GM18511 (cell line): Measurements from ENCODE around the gene CD3E.

Source experiments
- ATAC-seq: cut with Tn5 transposase; IDR thresholded peaks from one replicate; pipeline ENCODE4 v1.9.1; 2021; ENCODE audit warnings: mild to moderate bottlenecking, moderate library complexity; ENCODE audit not compliant: unreplicated experiment

CD3E gene

DNA sequence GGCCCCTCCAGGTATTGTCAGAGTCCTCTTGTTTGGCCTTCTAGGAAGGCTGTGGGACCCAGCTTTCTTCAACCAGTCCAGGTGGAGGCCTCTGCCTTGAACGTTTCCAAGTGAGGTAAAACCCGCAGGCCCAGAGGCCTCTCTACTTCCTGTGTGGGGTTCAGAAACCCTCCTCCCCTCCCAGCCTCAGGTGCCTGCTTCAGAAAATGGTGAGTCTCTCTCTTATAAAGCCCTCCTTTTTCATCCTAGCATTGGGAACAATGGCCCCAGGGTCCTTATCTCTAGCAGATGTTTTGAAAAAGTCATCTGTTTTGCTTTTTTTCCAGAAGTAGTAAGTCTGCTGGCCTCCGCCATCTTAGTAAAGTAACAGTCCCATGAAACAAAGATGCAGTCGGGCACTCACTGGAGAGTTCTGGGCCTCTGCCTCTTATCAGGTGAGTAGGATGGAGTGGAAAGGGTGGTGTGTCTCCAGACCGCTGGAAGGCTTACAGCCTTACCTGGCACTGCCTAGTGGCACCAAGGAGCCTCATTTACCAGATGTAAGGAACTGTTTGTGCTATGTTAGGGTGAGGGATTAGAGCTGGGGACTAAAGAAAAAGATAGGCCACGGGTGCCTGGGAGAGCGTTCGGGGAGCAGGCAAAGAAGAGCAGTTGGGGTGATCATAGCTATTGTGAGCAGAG is at the start of gene CD3E:
Gene CD3E (plus strand): TSS at position 163 of the 681 bp plus-strand sequence. CDS start 223 bp downstream, at position 386.
- no peak for ATAC-seq

DNA sequence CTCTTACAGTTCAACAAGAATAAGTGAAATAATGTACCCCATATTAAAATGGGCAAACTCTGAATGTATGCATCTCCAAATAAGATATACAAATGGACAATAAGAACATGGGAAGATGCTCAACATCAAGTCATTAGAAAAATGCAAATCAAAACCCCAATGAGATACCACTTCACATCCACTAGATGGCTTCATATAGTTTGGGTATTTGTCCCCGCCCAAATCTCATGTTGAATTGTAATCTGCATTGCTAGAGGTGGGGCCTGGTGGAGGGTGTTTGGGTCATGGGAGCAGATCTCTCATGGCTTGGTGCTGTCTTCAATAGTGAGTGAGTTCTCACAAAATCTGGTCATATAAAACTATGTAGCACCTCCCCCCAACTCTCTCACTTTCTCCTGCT is 46.1 kb upstream of the CD3E start:
- no peak for ATAC-seq

- ATAC-seq: no peak
Observed at GRCh38 chr11:118259138-118259537, 45.4 kb upstream of the CD3E start.

DNA sequence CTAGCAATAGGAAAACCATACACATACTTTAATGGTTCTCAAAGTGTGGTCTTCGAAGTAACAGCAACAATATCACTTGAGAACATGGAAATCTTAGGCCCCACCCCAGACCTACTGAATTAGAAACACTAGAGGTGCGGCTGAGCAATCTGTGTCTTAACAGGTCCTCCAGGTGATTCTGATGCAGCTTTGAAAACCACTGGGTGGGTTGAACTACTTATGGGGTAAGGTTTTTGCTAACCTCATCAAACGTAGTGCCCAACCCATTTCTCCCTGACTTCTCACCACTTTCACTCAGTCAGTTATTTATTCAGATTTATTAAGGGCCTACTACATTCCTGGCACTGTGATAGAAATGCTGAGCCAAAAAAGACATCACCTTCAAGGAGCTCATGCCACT is 44.2 kb upstream of the CD3E start:
- no peak for ATAC-seq

DNA sequence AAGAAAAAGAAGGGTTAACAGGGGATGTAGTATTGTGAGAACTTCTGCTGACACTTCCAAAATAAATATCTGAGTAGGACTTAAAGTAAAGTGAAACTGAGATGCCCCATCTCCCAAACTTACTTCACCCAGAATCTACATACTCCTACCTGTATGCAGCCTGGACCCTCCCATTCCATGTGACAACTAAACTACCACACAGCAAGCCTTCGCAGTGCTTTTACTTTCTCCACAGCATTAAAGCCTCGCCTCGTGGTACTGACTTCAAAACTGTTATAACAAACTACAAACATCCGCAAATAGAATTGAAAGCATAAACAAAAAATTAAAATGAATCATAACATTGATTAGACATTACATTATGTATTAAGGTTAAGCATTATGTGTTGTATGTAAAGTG is 41.4 kb upstream of the CD3E start:
- no peak for ATAC-seq

- no peak for ATAC-seq
Observed at GRCh38 chr11:118263695-118264568, 40.6 kb upstream of the CD3E start, which contains the start of gene MPZL2. TSS of gene MPZL2 (minus strand) at chr11:118264297. CDS start at chr11:118264153, 144 bp downstream.

- ATAC-seq: no peak
Observed at GRCh38 chr11:118264569-118265465, 39.7 kb upstream of the CD3E start.

- ATAC-seq: no peak
Observed at GRCh38 chr11:118265954-118266353, 38.6 kb upstream of the CD3E start.

- ATAC-seq: no peak
Observed at GRCh38 chr11:118267486-118267885, 37.0 kb upstream of the CD3E start.

DNA sequence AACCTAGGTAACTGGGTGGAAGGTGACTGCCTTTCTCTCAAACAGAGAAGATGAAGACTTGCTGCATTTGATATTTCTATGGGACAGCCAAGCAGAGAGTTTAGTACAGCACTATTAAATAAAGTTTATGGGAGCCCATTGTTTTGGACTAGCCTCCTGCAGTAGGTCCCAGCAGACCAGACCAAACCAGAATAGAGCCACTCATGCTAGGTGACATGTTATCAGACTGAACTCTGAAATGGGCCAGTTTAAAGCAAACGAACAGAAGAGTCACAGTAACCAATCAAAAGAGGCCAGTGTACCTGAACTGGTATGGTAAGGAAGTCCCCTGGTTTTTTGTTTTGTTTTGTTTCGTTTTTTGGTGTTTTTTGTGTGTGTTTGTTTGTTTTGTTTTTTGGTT is 32.5 kb upstream of the CD3E start:
- no peak for ATAC-seq

DNA sequence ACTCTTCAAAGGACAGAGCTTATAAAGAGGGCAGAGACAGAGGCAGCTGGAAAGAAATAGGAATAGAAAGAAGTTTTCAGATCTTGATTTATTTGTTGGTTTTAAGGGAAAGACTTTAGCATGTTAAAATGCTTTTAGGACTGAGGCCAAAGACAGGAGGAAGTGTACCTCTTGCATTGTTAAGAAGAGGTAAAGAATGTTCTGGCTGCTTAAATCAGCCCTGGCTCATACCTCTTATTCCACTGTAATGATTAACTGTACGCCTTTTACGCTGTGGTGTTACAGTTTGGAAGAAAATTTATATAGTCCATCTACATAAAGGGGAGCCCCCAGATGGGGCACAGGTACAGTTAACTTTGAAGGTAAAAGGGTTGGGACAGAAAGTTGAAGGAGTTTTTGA is 30.3 kb upstream of the CD3E start:
- no peak for ATAC-seq

- no peak for ATAC-seq
Observed at GRCh38 chr11:118275176-118275575, 29.4 kb upstream of the CD3E start.

- no peak for ATAC-seq
Observed at GRCh38 chr11:118276422-118276821, 28.1 kb upstream of the CD3E start.

GRCh38 chr11:118277312-118277711 is 27.2 kb upstream of the CD3E start:
- no peak for ATAC-seq

GRCh38 chr11:118281284-118281683 is 23.2 kb upstream of the CD3E start:
- ATAC-seq: no peak

GRCh38 chr11:118282606-118283005 is 21.9 kb upstream of the CD3E start:
- ATAC-seq: no peak

DNA sequence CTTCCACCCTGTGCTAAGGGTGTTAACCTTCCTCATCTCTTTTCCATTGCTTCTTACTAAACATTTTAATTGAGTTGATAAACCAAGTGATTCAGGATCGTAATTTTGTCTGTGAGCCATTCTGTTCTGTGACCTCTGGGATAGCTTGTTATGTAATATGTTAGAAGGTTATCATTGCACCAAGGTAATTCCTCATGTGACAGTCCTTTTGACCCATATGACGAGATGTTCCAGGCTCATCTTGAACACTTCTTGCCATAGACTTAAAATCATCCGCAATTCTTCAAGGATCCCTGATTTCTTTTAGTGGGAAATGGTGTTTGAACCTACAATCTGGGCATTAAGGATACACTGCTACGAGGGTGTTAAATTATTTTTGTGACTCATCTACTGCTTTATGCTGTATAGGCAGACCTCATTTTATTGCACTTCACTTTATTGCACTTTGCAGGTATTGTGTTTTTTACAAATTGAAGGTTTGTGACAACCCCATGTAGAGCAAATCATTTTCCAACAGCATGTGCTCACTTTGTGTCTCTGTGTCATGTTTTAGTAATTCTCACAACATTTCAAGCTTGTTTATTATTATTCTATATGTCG is 21.4 kb upstream of the CD3E start:
- ATAC-seq: no peak

DNA sequence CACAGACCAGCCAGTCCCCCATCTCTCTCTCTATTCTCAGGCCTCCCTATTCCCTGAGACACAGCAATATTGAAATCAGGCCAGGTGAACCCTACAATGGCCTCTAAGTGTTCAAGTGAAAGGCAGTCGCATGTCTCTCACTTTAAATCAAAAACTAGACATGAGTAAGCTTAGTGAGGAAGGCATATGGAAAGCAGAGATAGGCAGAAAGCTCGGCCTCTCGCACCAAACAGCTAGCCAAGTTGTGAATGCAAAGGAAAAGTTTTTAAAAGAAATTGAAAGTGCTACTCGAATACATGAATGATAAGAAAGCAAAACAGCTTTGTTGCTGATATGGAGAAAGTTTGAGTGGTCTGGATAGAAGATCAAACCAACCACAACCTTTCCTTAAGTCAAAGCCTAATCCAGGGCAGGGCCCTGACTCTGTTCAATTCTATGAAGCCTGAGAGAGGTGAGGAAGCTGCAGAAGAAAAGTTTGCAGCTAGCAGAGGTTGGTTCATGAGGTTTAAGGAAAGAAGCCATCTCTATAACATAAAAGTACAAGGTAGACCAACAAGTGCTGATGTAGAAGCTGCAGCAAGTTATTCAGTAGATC is 20.7 kb upstream of the CD3E start:
- no peak for ATAC-seq

- no peak for ATAC-seq
Observed at GRCh38 chr11:118286545-118286944, 18.0 kb upstream of the CD3E start.

- no peak for ATAC-seq
Observed at GRCh38 chr11:118287006-118287405, 17.5 kb upstream of the CD3E start.
